ENCODE results near the gene C5. TPM values are rescaled to one million over a fixed set of nuclear protein-coding genes. Genes with fewer than 3 reads are reported as not detected.

Gene C5
- total RNA-seq, 8 experiments from 2014 or later = 0.91 to 4.1 (median 2.0) TPM

DNA sequence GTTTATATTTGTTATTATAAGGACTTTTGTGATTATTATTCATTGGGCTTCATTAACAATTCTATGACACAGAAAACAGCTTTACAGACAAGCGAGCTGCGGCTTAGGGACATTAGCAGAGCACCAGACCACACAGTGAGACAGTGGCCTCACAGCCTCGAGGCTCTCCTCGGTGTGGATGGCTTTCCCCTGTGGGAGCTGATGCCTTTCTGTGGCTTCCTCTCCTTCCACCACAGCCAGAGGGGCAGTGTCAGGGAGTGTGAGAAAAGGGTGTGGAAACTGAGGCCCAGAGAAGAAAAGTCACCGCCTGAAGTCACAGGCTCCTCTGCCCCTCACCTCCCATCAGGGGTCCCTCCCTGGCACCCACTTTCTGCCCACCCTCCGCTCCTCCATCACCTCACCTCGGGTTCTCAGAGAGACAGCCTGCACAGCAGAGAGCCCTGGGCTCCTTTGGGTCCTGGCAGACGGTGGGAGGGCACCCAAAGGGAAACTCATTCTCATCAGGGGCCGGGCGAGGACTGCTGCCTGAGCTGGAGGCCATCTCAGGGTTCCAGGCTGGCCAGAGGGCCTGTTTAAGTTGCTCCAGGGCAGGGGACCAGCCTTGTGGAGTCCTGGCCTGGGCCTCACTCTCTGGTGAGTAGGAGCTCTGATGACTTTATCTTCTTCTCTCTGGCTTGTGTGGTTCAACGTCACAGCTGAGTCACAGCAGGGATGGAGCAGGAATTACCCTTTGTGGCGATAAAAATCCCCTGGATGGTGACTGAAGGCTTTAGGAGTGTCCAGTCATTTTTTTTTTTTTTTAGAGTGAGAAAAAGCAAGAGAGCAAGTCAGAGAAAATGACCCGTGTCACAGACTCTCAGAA is 124.3 kb downstream of the C5 start:
- 20 to 96% (median 44%) methylated on average over 1 to 7 of the region's 13 CpGs; no CpG with 5 or more reads in 1 of the 10 experiments for WGBS, 10 experiments
- Histone ChIP-seq H3K27ac (no peak overlapping the region), H3K4me3 (no peak overlapping the region), H3K4me1 (replicated peaks in 1 of 2) (peaks cover 0 to 19% of the 10 kb centered on the region in 2 donors)
- in situ Hi-C loops (cut with MboI; ENCODE audit: low pct_unique_long_range_greater_than_20kb in 2 of 9, low sequenced_read_pairs in 9 of 9, unreplicated experiment in 9 of 9) = loop anchor here in 5 of 9 experiments (25.0 kb wide), 2 partner anchors 138 to 163 kb away; partner anchors contain the start of gene FBXW2 (in 1 of the 5)
- ATAC-seq (replicated peaks in 6 of 8) = peak in 7 of 8 experiments; percentile 20 to 89 (median 67)

DNA sequence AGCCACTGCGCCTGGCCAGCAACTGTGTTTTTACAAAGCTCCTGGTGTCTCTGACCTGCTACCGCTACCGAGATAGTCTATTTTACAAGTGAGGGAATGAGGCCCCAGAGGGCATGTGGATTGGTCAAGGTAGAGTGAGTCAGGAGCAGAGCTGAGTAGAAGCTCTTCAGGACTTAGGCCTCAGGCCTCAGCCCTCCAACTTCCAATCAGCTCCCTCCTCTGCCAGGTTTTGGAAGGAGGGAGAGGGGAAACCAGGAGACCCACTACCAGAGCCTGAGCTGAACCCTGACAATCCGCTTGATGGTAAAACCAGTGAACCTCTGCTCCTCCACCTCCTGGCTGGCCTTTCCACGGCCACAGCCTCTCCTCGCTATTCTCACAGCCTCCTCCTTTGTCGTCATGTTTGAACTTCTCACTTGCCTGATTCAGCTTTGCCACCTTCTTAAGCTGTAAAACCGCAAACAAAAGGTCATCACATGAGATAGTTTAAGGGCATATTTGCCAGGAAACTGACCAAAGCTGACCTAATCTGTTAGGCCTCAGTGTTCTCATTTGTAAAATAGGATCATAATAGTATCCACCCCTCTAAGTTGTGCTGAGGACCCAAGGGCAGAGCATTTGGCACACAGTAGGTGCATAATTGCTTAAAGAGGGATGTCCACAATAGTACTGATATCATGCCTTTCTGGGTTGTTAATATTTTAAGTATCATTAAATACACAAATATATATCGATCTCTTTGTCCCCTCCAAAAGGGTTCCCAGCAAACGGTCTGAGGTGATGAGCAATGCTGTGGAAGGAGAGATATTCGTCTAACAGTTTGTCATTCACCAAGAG is 125.2 kb downstream of the C5 start:
- in situ Hi-C loops (cut with MboI; ENCODE audit: low pct_unique_long_range_greater_than_20kb in 2 of 9, low sequenced_read_pairs in 9 of 9, unreplicated experiment in 9 of 9) = loop anchor here in 5 of 9 experiments (25.0 kb wide), 2 partner anchors 138 to 163 kb away; partner anchors contain the start of gene FBXW2 (in 1 of the 5)
- Histone ChIP-seq H3K4me3 (no peak overlapping the region), H3K4me1 (replicated peaks in 1 of 2) (peaks cover 5 to 27% of the 10 kb centered on the region in 2 donors), H3K27ac (no peak overlapping the region)
- 46 to 100% (median 79%) methylated on average over 3 to 10 of the region's 11 CpGs; no CpG with 5 or more reads in 1 of the 10 experiments for WGBS, 10 experiments
- ATAC-seq (replicated peaks in 6 of 8) = no peak

DNA sequence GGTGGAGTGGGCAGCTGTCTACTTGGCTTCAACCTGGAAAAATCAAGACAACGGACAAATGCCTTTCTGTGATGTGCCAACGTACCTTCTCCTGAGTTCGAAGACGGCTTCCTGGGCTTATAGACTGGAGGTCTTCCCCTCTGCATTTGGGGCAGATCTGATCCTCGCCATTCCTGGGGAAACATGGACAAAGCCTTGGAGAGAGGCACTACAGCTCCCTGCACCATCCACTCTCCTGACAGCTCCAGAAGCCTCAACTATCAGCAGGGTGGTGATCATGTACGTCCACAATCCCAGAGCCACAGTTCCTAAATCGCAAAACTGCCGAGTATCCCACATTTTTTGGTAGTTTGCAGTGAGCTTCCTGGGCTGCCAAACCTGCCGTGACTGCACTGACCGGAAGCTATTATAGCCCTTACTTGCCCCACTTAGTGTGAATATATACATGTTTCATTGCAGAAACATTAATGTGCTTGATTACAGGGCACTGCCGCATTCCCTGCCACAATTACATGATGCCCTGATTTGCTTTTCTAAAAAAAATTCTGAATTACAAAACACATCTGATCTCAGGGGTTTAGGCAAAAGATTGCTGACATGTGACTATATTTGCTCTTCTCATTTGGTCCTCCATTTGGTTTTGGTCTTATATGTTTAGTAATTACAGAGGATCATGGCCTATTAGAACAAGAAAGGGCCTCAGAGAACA is 126.3 kb downstream of the C5 start:
- WGBS, 10 experiments = 60 to 100% (median 85%) methylated on average over 1 to 6 of the region's 11 CpGs; no CpG with 5 or more reads in 1 of the 10 experiments
- in situ Hi-C loops (cut with MboI; ENCODE audit: low pct_unique_long_range_greater_than_20kb in 2 of 9, low sequenced_read_pairs in 9 of 9, unreplicated experiment in 9 of 9) = no loop called here
- ATAC-seq (replicated peaks in 6 of 8) = no peak

DNA sequence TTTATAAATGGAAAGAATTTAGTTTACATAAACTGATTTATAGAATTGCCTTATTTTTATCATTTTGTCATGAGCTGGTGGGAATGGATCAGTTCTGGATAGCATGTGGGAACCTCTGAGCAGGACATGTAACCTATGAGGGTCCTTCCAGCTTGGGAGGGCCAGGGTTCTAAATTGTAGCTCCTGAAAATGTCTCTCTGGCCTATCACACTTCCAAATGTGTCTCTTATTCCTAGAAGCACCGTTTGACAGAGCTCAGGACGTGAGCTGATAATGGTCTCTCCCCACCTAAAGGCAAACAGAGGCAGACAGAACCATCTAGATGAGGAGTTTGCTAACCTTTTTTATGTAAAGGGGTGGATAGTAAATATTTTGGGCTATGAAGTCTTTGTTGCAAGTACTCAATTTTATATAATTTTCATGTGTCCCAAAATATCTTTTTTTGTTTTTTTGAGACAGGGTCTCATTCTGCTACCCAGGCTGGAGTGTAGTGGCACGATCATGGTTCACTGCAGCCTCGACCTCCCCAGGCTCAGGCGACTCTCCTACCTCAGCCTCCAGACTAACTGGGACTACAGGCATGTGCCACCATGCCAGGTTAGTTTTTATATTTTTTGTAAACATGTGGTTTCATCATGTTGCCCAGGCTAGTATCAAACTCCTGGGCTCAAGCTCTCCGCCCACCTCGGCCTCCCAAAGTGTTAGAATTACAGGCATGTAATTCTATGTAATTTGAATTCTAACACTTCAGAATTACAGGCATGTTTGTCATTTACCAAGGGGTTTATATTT is 127.5 kb downstream of the C5 start:
- Histone ChIP-seq H3K4me1 (replicated peaks in 1 of 2) (peaks cover 7 to 18% of the 10 kb centered on the region in 2 donors), H3K27ac (no peak overlapping the region), H3K4me3 (no peak overlapping the region)
- in situ Hi-C loops (cut with MboI; ENCODE audit: low pct_unique_long_range_greater_than_20kb in 2 of 9, low sequenced_read_pairs in 9 of 9, unreplicated experiment in 9 of 9) = no loop called here
- 38 to 100% (median 93%) methylated on average over 1 to 7 of the region's 7 CpGs; no CpG with 5 or more reads in 1 of the 10 experiments for whole genome bisulfite sequencing, 10 experiments
- no peak for ATAC-seq (replicated peaks in 6 of 8)

More for the DNA sequence above, 126.3 kb downstream of the C5 start:
- peaks cover 7 to 23% of the 10 kb centered on the region in 2 donors for H3K4me1 ChIP-seq (replicated peaks in 1 of 2)
- H3K27ac ChIP-seq = no peak overlapping the region
- H3K4me3 ChIP-seq = no peak overlapping the region

DNA sequence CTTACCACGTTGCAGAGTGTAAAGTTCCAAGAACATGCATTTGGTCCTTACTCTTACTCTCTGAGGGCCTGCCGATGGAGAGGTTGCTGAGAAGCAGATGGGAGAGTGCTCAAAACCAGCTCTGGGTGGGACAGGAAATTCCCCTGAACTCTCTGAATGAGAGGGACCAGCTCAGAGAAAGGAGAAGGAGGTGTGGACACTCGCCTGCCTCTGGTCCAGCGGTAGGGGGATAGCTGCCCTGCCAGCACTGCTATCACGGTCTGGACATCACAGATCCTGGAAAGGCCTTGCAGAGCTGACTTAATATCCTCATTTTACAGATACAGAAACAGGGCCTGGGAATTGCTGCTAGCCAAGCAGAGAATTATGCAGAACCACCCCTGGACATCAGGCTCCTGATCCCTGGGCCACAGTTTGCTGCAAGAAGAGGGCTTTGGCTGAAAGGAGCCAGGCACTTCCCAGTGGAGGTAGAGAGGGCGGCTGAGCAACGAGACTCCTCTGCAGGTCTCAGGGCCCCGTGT is 128.4 kb downstream of the C5 start:
- Histone ChIP-seq H3K4me3 (no peak overlapping the region), H3K4me1 (replicated peaks in 1 of 2) (peaks cover 7 to 18% of the 10 kb centered on the region in 2 donors), H3K27ac (no peak overlapping the region)
- in situ Hi-C loops (cut with MboI; ENCODE audit: low pct_unique_long_range_greater_than_20kb in 2 of 9, low sequenced_read_pairs in 9 of 9, unreplicated experiment in 9 of 9) = no loop called here
- WGBS, 10 experiments = 13 to 73% (median 61%) methylated on average over 1 to 5 of the region's 8 CpGs; no CpG with 5 or more reads in 3 of the 10 experiments
- ATAC-seq (replicated peaks in 6 of 8) = peak in 1 of 8 experiments; percentile 18

DNA sequence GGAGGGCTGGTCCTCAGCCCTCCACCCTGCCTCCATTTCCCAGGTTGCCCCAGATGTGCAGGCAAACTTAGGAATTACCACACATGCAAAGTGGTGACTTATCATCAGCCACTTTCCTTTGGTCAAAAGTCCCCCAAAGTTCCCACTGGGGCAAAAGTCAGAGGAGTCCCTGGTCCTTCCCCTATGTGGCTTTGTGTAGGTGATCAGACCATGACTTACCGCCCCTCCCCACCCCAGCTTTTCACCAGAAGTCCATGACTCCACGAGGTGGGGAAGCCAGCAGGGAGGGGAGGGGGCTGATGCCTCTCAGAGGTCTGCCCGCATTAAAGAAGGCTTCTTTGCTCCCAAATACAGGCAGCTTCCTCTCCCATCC is 129.3 kb downstream of the C5 start:
- WGBS, 10 experiments = 0 to 58% (median 20%) methylated on average over 1 to 2 of the region's 3 CpGs; no CpG with 5 or more reads in 5 of the 10 experiments
- in situ Hi-C loops (cut with MboI; ENCODE audit: low pct_unique_long_range_greater_than_20kb in 2 of 9, low sequenced_read_pairs in 9 of 9, unreplicated experiment in 9 of 9) = no loop called here
- Histone ChIP-seq H3K27ac (no peak overlapping the region), H3K4me3 (no peak overlapping the region), H3K4me1 (replicated peaks in 1 of 2) (peaks cover 7 to 14% of the 10 kb centered on the region in 2 donors)
- no peak for ATAC-seq (replicated peaks in 6 of 8)

DNA sequence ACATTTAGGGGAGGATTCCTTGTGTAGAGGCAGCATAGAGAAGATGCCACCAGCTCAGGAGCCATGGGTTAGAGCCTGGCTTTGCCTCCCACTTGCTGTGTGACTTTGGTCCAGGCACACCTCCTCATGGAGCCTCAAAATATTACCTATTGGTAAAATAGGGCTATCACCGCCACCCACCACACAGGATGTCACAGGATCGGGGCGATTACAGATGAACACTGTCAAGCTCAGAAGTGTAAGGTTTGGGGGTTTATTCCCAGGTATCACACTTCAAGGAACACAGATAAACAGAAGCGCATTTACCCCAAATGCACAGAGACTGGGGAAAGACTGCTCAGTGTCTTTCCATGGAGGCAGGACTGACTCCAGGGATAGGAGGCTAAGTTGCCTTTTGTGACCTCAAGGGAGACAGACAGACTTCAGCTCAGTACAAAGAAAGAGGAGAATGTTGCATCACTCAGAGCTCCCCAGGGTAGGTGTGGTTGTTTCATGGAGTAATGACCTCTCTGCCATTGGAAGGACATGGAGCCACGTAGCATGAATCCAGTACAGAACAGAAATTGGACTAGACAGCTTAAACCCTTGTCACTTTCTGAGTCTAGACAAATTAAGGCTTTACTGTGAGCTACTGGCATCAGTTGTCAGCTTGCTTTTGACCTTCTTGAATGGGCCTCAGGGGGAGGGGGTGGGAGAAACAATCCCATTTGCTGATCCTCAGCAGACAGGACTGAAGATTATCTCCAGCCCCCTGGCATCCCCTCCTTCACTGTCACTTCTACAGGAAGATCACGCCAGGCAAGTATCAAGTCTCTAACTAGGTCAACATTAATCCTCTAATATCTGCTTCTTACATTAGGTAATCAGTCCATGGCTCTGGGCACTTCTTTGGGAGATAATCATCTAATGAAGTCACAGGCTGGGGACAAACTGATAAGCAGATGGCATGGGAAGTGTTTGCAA is 130.0 kb downstream of the C5 start:
- no peak overlapping the region for H3K27ac ChIP-seq
- H3K4me3 ChIP-seq = no peak overlapping the region
- peaks cover 7 to 10% of the 10 kb centered on the region in 2 donors for H3K4me1 ChIP-seq (replicated peaks in 1 of 2)
- peak in 5 of 8 experiments; percentile 22 to 70 (median 55) for ATAC-seq (replicated peaks in 6 of 8)
- in situ Hi-C loops (cut with MboI; ENCODE audit: low pct_unique_long_range_greater_than_20kb in 2 of 9, low sequenced_read_pairs in 9 of 9, unreplicated experiment in 9 of 9) = no loop called here
- 85 to 100% (median 98%) methylated on average over 1 to 5 of the region's 6 CpGs; no CpG with 5 or more reads in 2 of the 10 experiments for WGBS, 10 experiments

DNA sequence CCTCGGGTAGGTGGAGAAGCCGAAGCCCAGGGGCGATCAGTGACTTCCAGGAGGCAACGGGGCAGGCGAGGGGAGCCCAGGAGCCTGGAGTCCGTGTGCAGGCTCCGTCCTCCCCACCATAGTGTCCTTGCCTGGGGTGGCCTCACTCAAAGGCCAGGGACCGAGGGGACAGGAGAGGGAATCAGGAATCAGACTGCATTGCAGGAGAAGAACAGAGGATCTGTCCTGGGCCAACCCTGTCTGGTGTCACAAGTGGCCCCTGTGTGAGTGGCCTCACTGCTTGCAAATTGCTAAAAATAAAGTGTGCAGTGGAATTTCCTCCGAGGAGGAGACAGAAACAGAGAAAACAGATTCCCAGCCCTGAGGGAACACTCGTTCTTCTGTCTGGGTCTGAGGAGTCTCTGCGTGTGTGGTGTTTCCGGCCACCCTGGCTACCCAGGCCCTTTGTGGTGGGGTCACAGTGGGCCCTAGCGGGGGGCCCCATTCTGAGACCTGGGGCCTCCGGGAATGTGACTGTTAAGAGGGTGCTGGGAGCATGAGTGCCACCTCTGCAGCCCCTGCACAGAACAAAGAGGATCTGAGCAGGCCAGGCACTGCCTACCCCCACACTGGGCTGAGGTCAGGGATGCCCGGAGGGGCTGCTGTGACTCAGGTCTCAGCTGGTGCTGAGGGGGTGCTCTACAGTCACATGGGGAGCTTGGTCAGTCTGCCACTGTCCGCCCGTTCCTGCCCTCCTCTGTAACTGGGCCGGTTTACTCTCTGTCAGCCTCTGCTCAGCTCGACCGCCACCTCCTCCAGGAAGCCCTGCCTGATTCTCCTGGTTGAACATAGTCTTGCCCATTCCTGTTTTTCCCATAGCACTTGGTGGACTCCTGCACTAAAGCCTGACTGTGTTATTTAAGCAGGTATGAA is 130.9 kb downstream of the C5 start:
- in situ Hi-C loops (cut with MboI; ENCODE audit: low pct_unique_long_range_greater_than_20kb in 2 of 9, low sequenced_read_pairs in 9 of 9, unreplicated experiment in 9 of 9) = no loop called here
- Histone ChIP-seq H3K4me3 (no peak overlapping the region), H3K4me1 (replicated peaks in 1 of 2) (peaks cover 7 to 10% of the 10 kb centered on the region in 2 donors), H3K27ac (no peak overlapping the region)
- 48 to 70% (median 56%) methylated on average over 2 to 9 of the region's 20 CpGs; no CpG with 5 or more reads in 7 of the 10 experiments for WGBS, 10 experiments
- ATAC-seq (replicated peaks in 6 of 8) = peak in 1 of 8 experiments; percentile 17

DNA sequence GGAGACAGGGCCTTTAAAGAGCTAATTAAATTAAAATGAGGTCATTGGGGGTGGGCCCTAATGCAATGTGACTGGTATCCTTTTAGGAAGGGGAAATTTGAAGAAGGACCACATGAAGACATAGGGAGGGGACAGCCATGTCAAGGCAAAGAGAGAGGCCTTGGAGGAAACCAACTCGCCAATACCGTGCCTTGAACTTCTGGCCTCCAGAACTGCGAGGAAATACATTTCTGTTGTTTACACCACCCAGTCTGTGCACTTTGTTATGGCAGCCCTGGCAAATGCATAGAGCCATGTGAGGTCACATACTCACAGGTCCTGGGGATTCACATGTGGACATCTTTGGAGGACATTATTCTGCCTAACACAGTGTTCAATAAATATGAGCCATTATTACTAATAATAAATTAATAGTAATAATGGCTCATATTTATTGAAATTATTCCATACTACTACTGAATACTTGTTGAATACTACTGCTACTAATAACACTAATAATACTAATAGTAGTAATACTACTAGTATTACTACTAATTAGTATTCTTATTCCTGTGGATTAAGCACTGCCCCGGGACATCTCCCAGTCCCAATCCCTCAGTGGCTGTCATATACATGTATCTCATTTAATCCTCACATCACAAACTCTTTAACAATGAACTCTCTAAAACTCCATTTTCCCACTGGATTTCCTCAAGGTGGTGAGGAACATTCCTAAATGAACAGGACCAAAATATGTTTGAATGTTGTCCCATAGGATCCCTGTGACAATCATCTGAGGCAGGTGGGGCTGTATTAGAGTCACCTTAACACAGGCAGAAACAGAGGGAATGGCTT is 131.9 kb downstream of the C5 start:
- peaks cover 7 to 10% of the 10 kb centered on the region in 2 donors for H3K4me1 ChIP-seq (replicated peaks in 1 of 2)
- no peak overlapping the region for H3K27ac ChIP-seq
- ATAC-seq (replicated peaks in 6 of 8) = no peak
- 50 to 100% (median 100%) methylated on average over 1 to 3 of the region's 4 CpGs; no CpG with 5 or more reads in 2 of the 10 experiments for WGBS, 10 experiments
- no peak overlapping the region for H3K4me3 ChIP-seq
- in situ Hi-C loops (cut with MboI; ENCODE audit: low pct_unique_long_range_greater_than_20kb in 2 of 9, low sequenced_read_pairs in 9 of 9, unreplicated experiment in 9 of 9) = no loop called here
